ENCODE data around the gene USP4.
A peak's percentile ranks its signal among the peaks of the same experiment; 100 is the strongest.
"Not testable (repeated sequence)": the region's sequence is repeated elsewhere in the genome, so short reads cannot be mapped to it uniquely, and the experiment has no call there.

The USP4 gene, protein sequence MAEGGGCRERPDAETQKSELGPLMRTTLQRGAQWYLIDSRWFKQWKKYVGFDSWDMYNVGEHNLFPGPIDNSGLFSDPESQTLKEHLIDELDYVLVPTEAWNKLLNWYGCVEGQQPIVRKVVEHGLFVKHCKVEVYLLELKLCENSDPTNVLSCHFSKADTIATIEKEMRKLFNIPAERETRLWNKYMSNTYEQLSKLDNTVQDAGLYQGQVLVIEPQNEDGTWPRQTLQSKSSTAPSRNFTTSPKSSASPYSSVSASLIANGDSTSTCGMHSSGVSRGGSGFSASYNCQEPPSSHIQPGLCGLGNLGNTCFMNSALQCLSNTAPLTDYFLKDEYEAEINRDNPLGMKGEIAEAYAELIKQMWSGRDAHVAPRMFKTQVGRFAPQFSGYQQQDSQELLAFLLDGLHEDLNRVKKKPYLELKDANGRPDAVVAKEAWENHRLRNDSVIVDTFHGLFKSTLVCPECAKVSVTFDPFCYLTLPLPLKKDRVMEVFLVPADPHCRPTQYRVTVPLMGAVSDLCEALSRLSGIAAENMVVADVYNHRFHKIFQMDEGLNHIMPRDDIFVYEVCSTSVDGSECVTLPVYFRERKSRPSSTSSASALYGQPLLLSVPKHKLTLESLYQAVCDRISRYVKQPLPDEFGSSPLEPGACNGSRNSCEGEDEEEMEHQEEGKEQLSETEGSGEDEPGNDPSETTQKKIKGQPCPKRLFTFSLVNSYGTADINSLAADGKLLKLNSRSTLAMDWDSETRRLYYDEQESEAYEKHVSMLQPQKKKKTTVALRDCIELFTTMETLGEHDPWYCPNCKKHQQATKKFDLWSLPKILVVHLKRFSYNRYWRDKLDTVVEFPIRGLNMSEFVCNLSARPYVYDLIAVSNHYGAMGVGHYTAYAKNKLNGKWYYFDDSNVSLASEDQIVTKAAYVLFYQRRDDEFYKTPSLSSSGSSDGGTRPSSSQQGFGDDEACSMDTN

DNA sequence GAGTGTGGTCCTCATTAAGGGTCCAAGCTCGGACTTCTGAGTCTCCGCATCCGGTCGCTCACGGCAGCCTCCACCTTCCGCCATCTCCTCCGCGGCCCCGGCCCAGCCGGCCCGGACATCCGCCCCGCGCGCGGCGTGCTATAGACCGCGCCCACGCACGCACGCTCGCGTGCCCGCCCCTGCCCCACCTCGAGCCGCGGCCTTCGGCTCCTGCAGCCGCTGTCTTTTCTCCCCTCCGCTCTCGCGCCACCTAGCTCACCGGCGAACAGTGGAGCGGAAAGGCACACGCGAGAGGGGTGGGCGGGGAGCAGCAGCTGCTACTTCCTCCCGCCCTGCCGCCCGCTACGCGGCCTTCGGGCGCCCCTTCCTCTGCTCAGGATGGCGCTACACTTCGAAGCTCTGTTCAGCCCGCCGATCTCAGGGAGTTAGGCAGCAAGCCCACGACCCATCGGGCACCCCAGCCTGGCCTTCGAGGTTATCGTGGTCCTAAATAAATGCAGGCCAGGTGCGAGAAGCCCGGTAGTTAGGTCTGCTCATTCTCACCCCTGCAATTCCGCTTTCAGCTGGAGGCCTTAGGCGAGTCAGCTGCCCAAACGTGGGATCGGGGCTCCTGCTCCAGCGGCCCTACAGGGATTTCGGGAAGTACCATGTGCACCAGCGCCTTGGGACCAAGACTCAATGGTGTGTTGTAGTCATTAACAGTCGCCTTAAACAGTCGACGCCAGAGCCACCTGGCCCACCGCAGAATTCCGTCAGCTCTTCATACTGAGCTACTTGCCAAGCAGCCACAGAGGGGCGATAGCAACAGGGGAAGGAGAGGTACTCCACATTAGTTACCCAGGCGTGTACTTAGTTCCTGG lies at the start of gene USP4:
USP4 (minus strand) TSS at position 113 of the 860 bp plus-strand sequence; CDS start at position 84, 29 bp downstream.
- DNase-seq: peak; percentile 75

DNA sequence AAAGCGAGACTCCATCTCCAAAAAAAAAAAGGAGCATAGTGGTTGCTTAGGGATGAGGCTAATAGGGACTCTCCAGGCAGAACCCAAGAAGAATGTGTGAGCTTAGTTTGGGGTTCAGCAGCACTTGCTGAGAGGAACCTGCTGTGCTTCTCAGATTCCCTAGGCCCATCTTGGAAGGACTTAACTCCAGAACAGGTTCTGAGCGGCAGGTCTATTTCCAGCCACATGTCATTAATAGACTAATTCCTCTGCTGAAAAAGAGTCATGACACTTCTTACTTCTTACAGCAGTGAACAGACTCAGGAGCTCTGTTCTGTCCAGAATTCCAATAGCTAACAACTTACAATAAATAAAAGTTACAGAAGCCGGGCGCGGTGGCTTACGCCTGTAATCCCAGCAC lies 49.4 kb upstream of the USP4 start:
- DNase-seq: no peak

DNA sequence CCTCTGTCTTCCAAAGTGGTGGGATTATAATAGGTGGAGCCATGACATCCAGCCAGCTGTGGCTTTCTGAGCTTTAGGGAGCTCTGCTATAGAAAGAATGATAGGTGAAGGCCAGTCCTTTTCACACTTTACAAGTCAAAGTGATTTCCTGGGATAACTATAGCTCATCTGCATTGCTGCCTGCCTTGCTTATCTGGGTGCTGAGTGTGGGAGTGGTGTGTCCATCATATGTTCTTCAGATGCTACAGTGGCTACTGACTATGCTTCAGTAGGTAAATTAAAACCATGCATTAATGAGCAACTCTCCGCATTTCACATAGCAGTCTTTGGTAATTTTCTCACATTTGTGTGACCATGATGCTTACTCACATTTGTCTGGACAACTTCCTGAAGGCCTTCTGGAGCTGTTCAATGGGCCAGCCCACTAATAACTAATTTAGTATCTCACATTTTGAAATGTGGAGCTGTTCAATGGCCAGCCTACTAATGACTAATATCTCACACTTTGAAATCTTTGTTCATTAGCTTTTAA lies 48.5 kb upstream of the USP4 start:
- DNase-seq: no peak

DNA sequence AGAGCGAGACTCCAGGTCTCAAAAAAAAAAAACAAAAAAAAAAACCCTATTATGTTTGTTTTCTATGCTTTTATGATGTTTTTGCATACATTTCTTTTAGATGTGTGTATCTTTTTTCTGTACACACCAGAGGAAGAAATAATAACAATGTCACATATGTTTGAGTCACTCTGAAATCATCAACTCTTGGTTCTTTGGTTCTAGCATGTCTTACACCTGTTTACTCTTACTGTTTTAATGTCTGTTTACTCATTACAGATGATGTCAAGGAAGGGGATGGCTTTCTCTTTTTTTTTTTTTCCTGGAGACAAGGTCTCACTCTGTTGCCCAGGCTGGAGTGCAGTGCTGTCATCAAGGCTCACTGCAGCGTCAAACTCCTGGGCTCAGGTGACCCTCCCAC lies 47.9 kb upstream of the USP4 start:
- no peak for DNase-seq

DNA sequence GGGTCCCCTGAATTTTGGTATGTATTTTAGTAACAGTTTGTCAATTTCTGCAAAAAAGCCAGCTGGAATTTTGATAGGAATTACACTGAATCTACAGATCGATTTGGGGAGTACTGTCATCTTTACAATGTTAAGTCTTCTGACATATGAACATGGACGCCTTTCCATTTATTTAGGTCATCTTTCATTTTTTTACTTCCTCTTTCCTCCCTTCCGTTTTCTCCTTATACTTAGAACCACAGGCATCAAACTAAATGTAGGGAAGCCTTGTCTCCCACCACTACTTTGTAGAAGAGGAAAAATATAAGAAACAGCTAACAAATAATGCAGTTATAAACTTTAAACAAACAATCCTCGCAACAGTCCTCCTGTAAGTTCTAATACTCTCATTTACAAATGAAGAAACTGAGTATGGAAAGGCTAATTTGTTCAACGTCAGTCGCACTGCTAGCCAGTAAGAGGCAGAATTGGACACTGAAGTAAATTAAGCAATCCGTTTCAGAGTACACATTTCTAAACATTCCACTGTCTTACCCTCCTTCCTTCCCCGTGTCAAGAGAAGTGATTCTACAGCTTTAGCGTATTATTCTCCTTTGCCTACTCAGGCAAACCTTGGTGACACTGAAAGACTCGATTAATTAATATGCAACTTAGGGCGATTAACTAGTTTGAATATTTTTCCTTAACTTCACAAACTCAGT lies 46.4 kb upstream of the USP4 start:
- DNase-seq: no peak

DNA sequence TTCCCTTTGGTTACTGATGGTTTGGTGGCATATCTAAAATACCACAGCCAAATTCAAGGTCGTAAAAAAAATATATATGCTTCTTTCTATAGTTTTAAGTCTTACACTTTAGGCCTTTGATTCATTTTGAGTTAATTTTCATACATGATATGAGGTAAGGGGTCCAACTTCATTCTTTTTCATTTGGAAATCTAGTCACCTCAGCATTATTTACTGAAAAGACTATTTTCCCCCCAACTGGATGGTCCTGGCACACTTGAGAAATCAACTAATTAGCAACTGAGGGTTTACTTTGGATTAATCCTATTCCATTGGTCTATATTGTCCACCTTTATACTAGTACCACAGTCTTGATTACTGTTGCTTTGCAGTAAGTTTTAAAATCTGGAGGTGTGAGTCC lies 45.8 kb upstream of the USP4 start:
- DNase-seq: no peak

DNA sequence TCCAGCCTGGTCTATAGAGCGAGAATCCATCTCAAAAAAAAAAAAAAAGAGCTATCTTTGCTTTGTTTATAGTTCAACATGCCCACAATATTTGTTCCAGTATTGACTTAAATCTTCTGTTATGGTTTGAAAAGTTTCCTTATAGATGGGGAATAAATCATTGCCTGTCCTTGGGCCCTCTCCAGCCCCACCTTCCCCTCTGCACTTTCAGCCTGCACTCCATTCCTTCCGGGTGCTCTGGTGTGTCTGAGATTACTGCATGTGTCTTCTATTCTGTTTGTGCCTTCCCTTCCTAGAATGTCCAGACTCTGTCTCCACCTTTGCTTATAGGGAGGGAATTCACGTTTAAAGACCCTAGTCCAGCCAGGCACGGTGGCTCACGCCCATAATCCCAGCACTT lies 43.5 kb upstream of the USP4 start:
- no peak for DNase-seq

DNA sequence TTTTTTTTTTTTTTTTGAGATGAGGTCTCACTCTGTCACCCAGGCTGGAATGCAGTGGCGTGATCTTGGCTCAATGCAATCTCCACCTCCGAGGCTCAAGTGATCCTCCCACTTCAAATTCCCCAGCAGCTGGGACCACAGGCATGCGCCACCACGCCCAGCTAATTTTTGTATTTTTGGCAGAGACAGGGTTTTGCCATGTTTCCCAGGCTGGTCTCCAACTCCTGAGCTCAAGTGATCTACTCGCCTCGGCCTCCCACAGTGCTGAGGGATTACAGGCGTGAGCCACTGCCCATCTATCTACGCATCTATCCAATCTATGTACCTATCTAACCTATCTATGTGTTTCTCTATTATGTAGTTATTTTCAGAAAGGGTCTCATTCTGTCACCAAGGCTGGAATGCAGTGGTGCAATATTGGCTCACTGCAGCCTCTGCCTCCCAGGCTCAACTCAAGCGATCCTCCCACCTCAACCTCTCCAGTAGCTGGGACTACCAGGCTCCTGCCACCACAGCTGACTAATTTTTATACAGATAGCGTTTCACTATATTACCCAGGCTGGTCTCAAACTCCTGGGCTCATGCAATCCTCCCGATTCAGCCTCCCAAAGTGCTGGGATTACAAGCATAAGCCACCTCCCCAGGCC lies 38.5 kb upstream of the USP4 start:
- DNase-seq: no peak

DNA sequence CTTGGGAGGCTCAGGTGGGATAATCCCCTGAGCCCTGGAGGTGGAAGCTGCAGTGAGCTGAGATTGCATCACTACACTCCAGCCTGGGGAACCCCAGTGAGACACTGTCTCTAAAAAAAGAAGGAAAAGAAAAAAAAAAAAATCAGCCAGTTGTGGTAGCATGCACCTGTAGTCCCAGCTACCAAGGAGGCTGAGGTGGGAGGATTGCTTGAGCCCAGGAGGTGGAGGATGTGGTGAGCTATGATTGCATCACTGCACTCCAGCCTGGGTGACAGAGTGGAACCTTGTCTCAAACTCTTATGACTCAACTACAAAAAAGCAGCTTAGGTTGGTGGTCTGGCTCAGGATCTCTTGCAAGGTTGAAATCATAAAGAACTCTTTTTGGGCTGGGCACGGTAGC lies 37.6 kb upstream of the USP4 start:
- no peak for DNase-seq

DNA sequence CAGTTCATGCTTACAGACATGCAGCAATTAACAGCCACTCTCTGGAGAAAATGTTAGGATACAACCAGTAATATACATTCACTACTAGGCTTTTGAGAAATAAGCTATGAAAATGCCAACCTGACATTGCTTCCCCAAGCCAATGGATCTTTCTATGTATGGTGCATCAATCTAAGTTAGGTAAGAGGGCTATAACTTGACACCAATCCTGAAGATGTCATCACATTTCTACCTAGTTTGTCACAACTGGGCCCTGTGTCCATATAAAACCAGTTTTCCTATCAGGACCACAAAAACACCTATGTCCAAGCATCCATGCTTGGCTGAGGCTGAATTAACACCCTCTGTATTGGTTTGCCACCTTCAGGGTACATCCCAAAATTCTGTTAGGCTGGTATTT lies 32.1 kb upstream of the USP4 start:
- no peak for DNase-seq

DNA sequence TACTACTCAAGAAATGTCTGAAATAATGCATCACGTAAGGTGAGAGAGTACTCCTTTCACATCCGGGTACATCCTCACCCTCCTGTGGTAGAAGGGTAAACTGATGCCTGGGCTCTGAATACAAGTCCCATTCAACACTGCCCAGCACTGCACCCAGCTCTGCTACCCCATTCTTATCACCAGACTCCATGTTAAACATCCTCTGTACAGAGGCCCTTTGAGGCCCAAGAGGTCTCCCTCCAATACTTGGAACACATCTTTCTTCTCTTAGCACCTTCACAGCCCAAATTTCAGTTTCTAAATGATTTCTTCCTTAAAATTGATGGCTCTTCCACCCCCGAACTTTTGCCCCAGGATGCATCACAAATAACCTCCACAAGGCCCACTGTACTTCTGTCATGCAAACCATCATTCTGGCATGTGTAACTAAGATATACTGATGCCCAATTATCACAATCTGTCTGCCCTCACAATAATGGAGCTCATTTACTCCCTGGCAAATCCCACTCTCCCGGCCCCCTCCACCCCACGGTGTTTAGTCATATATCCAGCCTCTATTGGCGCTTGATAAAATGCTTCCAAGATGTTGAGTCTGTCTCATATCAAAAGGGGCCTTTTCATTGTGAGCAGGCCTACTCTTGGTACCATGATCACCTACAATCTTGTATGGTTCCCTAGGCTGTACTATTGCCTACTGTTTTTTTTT lies 30.9 kb upstream of the USP4 start:
- no peak for DNase-seq

DNA sequence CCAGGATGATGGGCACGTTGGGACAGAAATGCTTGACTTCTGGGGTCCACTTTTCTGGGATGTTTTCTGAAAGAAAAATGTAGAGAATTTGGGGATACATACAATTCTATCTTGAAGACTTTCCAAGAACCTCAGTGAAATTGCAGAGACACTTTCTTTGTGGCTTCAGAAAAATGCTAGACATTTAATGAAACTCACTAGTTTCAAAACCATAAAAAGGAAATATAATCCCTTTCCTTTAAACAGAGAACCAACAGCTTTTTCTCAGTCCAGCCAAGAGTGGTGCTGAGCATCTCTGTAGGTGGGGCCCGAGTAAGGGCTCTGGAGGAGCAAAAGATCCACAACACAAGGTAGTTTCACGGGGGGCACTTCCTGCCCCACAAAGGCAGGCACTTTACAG lies 22.7 kb upstream of the USP4 start:
- no peak for DNase-seq

DNA sequence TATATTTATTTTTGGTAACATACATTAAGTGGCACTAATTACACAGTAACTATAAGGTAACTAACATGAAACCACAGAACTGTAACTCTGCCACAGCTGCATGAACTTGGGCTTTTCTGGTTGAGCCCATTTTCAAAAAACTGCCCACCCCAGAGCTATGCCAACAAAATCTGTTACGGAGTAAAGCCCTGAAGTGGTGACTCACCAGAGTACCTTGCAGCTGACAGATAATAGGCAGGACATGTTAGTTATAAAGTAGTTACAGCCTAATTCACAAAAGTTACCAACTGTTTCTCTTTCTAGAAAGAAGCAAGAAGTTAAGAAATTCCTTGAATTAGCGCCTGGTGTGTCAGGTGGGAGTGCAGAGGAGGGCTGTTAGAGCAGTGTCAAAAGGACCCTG lies 19.8 kb upstream of the USP4 start:
- DNase-seq: no peak

DNA sequence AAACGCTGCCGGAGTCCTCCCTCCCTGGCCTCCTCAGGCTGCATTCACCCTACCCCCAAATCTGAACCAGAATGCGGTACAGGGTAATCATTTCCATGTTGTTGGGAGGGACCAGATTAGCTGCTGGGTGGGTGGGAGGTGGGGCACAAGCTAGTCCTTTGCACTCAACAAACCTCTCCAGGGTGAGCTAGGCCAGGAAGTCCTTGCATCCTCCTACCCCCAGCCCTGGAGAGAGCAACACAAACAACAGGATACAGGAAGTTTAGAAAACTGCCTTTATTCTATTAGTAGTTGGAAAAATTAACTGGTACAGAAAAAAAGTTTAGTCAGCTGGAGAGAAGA lies 19.0 kb upstream of the USP4 start:
- DNase-seq: no peak

DNA sequence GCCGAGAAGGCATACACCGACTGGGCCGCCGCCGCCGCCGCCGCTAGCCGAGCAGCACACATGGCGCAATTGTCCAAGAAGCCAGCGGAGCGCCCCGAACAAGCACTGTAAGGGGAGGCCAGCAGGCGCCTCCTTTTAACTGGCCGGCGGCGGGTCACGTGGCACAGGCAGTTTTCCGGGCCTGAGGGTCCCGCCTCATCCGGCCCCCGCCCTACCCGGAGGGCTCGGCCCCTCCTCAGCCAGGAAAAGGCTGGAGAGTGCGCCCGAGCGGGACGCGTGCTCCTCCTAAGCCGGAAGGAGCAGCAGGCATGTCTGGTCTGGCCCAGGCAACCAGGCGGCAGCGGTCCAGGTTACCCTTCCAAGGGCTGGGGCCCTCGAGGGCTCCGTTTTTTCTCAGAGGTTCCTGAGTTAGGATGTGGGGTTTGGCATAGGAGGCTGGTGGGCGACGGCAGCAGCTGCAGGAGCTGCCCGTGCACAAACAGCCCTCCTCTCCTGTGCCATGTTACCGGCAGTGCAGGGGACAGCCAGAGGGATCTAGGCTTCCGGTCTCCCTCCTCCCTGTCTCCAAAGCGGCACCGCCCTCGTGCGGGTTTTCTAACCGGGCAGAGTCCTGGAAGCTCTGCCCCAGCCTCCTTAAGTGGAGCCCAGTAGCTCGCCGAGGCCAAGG lies 18.5 kb upstream of the USP4 start, which contains the start of gene GPX1:
GPX1 (minus strand) TSS at position 137 of the 667 bp plus-strand sequence; CDS start at position 62, 75 bp downstream.
- DNase-seq: peak; percentile 81

DNA sequence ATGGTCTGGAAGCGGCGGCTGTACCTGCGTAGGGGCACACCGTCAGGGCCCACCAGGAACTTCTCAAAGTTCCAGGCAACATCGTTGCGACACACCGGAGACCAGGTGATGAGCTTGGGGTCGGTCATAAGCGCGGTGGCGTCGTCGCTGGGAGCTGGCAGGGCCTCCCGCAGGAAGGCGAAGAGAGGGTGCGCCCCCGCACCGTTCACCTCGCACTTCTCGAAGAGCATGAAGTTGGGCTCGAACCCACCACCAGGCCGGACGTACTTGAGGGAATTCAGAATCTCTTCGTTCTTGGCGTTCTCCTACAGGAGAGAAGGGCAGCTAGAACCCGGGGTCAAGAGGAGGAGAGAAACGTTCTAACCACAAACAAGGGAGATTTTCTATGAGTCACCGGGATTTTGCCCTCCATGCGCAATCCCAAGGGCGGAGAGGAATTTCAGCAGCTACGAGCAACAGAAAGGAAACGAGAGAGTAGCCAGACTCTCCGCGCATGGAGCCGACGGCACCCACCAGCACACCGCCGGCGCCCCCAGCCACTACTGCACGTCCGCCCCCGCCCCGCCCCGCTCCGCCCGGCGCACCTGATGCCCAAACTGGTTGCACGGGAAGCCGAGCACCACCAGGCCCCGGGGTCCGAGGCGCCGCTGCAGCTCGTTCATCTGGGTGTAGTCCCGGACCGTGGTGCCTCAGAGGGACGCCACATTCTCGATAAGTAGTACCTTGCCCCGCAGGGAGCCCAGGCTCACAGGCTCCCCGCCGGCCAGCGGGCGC lies 17.8 kb upstream of the USP4 start:
- DNase-seq: not testable (repeated sequence)

DNA sequence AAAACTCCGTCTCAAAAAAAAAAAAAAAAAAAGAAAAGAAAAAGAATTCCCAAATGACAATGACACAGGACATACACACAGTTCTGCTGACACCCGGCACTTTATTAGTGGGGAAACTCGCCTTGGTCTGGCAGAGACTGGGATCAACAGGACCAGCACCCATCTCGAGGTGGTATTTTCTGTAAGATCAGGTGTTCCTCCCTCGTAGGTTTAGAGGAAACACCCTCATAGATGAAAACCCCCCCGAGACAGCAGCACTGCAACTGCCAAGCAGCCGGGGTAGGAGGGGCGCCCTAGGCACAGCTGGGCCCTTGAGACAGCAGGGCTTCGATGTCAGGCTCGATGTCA lies 17.2 kb upstream of the USP4 start:
- not testable (repeated sequence) for DNase-seq

DNA sequence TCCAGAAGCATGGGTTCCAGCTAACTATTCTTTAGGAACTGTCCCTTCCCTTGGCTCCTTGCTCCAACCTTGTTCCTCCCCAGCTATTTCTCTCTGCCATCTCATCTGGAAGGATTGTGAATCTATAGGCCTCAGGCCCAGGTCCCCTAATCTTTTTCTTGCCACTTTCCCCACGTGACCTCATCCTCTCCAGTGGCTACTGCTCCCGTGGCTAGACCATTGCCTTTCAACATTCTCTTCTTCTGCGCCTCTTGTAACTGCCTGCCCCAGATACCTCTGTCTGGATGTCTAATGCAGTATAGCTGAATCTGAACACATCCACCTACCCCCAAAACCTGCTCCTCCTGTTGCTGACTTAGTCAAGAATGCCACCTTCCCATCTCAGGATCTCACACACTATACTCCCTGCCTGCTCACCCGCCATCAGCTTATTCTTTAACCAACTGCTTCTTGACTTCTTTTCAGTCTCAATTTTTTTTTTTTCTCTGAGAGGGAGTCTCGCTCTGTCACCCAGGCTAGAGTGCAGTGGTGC lies 13.1 kb upstream of the USP4 start:
- DNase-seq: no peak

DNA sequence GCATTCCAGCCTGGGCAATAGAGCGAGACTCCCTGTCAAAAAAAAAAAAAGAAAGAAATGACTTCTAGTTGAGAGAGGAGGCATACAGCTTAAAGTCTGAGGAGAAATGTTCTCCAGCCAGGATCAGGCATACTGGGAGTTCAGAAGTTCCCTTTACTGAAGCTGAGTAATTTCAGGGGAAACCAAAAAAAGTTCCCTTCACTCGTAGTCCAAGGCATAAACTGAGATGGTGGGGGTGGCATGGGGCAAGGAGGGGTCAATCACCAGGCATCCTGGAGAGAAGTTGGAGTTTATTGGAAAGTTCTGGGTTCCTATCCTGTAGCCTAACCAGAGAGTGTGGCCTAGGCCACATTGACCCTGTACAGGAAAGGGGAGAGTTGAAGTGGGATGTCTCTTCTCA lies 12.4 kb upstream of the USP4 start:
- no peak for DNase-seq

All from DMS153 (cell line).